GM23338 (cell line): ENCODE data around the gene LRRC18. TPM values are rescaled to one million over a fixed set of nuclear protein-coding genes. Genes with fewer than 3 reads are reported as not detected.

Experiments
- ATAC-seq: fragments of 200-7000 bp; cut with Tn5 transposase; 3 replicates; pipeline ENCODE4 v1.9.1; 2020
- DNase-seq: peaks from one replicate; pipeline ENCODE4 v3.0.0-alpha.2; 2015; ENCODE audit warnings: low spot score
- H2AFZ ChIP-seq: fragments of 200-600 bp; sonication (generic); 2 replicates; pipeline ENCODE4 v1.8.0; 2016; ENCODE audit warnings: antibody characterized with exemption, mild to moderate bottlenecking, moderate library complexity
- H3F3A ChIP-seq: fragments of 200-600 bp; sonication (generic); replicated peaks from 2 replicates; pipeline ENCODE4 v1.8.0; 2017; ENCODE audit warnings: antibody characterized with exemption, mixed run types, low read depth
- H3K27ac ChIP-seq: fragments of 200-600 bp; sonication (generic); 2 replicates; pipeline ENCODE4 v1.6.1; 2016; ENCODE audit warnings: low read depth
- H3K27me3 ChIP-seq: fragments of 200-600 bp; sonication (generic); 2 replicates; pipeline ENCODE4 v1.8.0; 2016; ENCODE audit warnings: mild to moderate bottlenecking, mixed run types, moderate library complexity; ENCODE audit not compliant: insufficient read depth
- H3K36me3 ChIP-seq: fragments of 200-600 bp; sonication (generic); 2 replicates; pipeline ENCODE4 v1.8.0; 2016; ENCODE audit warnings: mild to moderate bottlenecking; ENCODE audit not compliant: insufficient read depth
- H3K4me1 ChIP-seq: fragments of 200-600 bp; sonication (generic); 2 replicates; pipeline ENCODE4 v1.8.0; 2016; ENCODE audit warnings: mild to moderate bottlenecking, moderate library complexity; ENCODE audit not compliant: insufficient read depth
- H3K4me2 ChIP-seq: fragments of 200-600 bp; sonication (generic); 2 replicates; pipeline ENCODE4 v1.7.1; 2017; ENCODE audit warnings: mixed run types
- H3K4me3 ChIP-seq: fragments of 200-600 bp; sonication (generic); 2 replicates; pipeline ENCODE4 v1.6.1; 2016; ENCODE audit warnings: mixed run types
- H3K79me2 ChIP-seq: fragments of 200-600 bp; sonication (generic); replicated peaks from 2 replicates; pipeline ENCODE4 v1.8.0; 2017; ENCODE audit warnings: mild to moderate bottlenecking; ENCODE audit not compliant: insufficient read depth
- H3K9me2 ChIP-seq: fragments of 200-600 bp; sonication (generic); 2 replicates; pipeline ENCODE4 v1.8.0; 2017; ENCODE audit not compliant: insufficient read depth
- H4K20me1 ChIP-seq: fragments of 200-600 bp; sonication (generic); replicated peaks from 2 replicates; pipeline ENCODE4 v1.8.0; 2017; ENCODE audit warnings: mild to moderate bottlenecking; ENCODE audit not compliant: insufficient read depth
- H3K27ac Mint-ChIP-seq: 2 replicates; pipeline ENCODE4 v1.8.0; 2020; ENCODE audit warnings: inconsistent platforms, mild to moderate bottlenecking, moderate library complexity, mixed read lengths
- H3K27me3 Mint-ChIP-seq: 3 replicates; pipeline ENCODE4 v1.8.0; 2022; ENCODE audit warnings: low read depth, mild to moderate bottlenecking, moderate library complexity, mixed read lengths, inconsistent platforms; ENCODE audit not compliant: insufficient read depth, poor library complexity
- H3K36me3 Mint-ChIP-seq: 3 replicates; pipeline ENCODE4 v1.8.0; 2021; ENCODE audit warnings: low read depth, mild to moderate bottlenecking, inconsistent platforms, moderate library complexity, mixed read lengths
- H3K4me1 Mint-ChIP-seq: 3 replicates; pipeline ENCODE4 v1.8.0; 2020; ENCODE audit warnings: mild to moderate bottlenecking, inconsistent platforms, mixed read lengths
- H3K4me3 Mint-ChIP-seq: 3 replicates; pipeline ENCODE4 v1.8.0; 2021; ENCODE audit warnings: moderate library complexity, mild to moderate bottlenecking, inconsistent platforms, mixed read lengths
- H3K9me3 Mint-ChIP-seq: 3 replicates; pipeline ENCODE4 v1.8.0; 2020; ENCODE audit warnings: moderate library complexity, mild to moderate bottlenecking, inconsistent platforms, mixed read lengths
- CREB1 ChIP-seq: fragments of 250-450 bp; sonication (Bioruptor Pico); IDR thresholded peaks from 2 replicates; pipeline ENCODE4 v1.5.0; 2020; ENCODE audit warnings: low read depth, mild to moderate bottlenecking, moderate library complexity
- ETS1 ChIP-seq: IDR thresholded peaks from 2 replicates; pipeline ENCODE4 v1.6.1; 2016; ENCODE audit warnings: antibody characterized with exemption
- EZH2 ChIP-seq: fragments of 200-600 bp; sonication (generic); IDR thresholded peaks from one replicate; pipeline ENCODE4 v1.8.0; 2017; ENCODE audit warnings: antibody characterized with exemption, mild to moderate bottlenecking, low read depth; ENCODE audit not compliant: unreplicated experiment
- EZH2phosphoT487 ChIP-seq: fragments of 200-600 bp; sonication (generic); IDR thresholded peaks from one replicate; pipeline ENCODE4 v1.8.1; 2018; ENCODE audit warnings: antibody characterized with exemption; ENCODE audit not compliant: unreplicated experiment
- JUNB ChIP-seq: IDR thresholded peaks from one replicate; pipeline ENCODE4 v1.6.1; 2016; ENCODE audit warnings: antibody characterized with exemption; ENCODE audit not compliant: unreplicated experiment
- NANOG ChIP-seq: IDR thresholded peaks from 2 replicates; pipeline ENCODE4 v1.6.1; 2016; ENCODE audit warnings: antibody characterized with exemption, borderline replicate concordance
- POLR2AphosphoS5 ChIP-seq: IDR thresholded peaks from 2 replicates; pipeline ENCODE4 v1.6.1; 2016; ENCODE audit warnings: antibody characterized with exemption, low read depth
- REST ChIP-seq: IDR thresholded peaks from one replicate; pipeline ENCODE4 v1.6.1; 2018; ENCODE audit warnings: antibody characterized with exemption; ENCODE audit not compliant: unreplicated experiment
- STAT1 ChIP-seq: IDR thresholded peaks from one replicate; pipeline ENCODE4 v1.6.1; 2016; ENCODE audit warnings: antibody characterized with exemption; ENCODE audit not compliant: unreplicated experiment
- ZNF114 ChIP-seq: fragments of 250-450 bp; sonication (Bioruptor Pico); IDR thresholded peaks from 2 replicates; pipeline ENCODE4 v1.5.0; 2020; ENCODE audit warnings: mild to moderate bottlenecking, moderate library complexity
- ZNF331 ChIP-seq: fragments of 250-450 bp; sonication (Bioruptor Pico); IDR thresholded peaks from 2 replicates; pipeline ENCODE4 v1.5.0; 2020; ENCODE audit warnings: low read depth, mild to moderate bottlenecking, moderate library complexity
- polyA plus RNA-seq: library from polyadenylated mRNA; unstranded; fragments of >200 nt; fragmentation: Nextera tagmentation; extraction: Ambion mirVana; gene quantifications from 2 replicates; pipeline ENCODE4 v1.2.1, GENCODE V29; 2016
- total RNA-seq: library from RNA; depleted of rRNA; stranded (reverse); fragments of >200 nt; shearing (Covaris generic); gene quantifications from 2 replicates; pipeline ENCODE4 v1.2.3, GENCODE V29; 2014
- TF ChIP-seq, protein P1 (sequence below): fragments of 250-450 bp; sonication (Bioruptor Pico); IDR thresholded peaks from 2 replicates; pipeline ENCODE4 v1.5.0; 2020; ENCODE audit warnings: mild to moderate bottlenecking, moderate library complexity
- TF ChIP-seq, protein P2 (sequence below), 2 experiments: fragments of 200-600 bp in 1 of 2; sonication (generic) in 1 of 2; conservative IDR thresholded peaks; 2 replicates each; pipeline versions ENCODE4 v1.5.1 to v1.6.1; 2016 to 2017; ENCODE audit warnings: antibody characterized with exemption in 2 of 2, low read depth in 2 of 2, mild to moderate bottlenecking in 2 of 2, moderate library complexity in 1 of 2

Gene LRRC18
- total and polyA plus RNA-seq, 2 experiments from 2014 or later, result not detected

DNA sequence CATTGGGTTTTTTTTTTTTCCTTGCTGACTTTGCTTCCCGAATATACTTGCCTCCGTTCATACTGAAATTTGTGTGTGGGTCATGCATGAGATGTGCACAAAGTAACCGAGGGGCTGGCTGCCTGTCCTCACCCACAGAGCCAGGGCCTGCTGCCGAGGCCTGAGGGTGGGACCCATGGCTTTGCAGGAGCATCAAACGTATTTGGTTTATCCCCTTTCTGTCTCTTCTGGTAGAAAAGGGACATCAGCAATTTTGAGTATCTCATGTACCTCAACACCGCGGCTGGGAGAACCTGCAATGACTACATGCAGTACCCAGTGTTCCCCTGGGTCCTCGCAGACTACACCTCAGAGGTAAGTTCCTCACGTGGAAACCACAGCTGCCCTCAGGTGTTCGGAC is 3.5 kb upstream of the LRRC18 start:
- Mint-ChIP-seq H3K27me3 (peaks cover 5% of the 10 kb centered on the region), H3K4me1 (peaks cover 12% of the 10 kb centered on the region; the same call in 2 of the 3 replicates), H3K9me3 (no peaks in the 10 kb centered on the region; the same call in 2 of the 3 replicates), H3K27ac (no peak overlapping the region), H3K36me3 (no peaks in the 10 kb centered on the region), H3K4me3 (no peak overlapping the region)
- no peaks in the 10 kb centered on the region for H3K4me1 ChIP-seq
- no peaks in the 10 kb centered on the region for H3K36me3 ChIP-seq
- no peaks in the 10 kb centered on the region for H3K9me2 ChIP-seq
- no peak overlapping the region for H3K4me3 ChIP-seq
- TF ChIP-seq ZNF114 (CRISPR knock-in tag) (no peak), ZNF331 (CRISPR knock-in tag) (no peak), ETS1 (no peak), NANOG (no peak), POLR2AphosphoS5 (no peak), REST (no peak), EZH2phosphoT487 (no peak), STAT1 (no peak), CREB1 (CRISPR knock-in tag) (no peak), EZH2 (no peak), JUNB (no peak)
- TF ChIP-seq, protein P1, sequence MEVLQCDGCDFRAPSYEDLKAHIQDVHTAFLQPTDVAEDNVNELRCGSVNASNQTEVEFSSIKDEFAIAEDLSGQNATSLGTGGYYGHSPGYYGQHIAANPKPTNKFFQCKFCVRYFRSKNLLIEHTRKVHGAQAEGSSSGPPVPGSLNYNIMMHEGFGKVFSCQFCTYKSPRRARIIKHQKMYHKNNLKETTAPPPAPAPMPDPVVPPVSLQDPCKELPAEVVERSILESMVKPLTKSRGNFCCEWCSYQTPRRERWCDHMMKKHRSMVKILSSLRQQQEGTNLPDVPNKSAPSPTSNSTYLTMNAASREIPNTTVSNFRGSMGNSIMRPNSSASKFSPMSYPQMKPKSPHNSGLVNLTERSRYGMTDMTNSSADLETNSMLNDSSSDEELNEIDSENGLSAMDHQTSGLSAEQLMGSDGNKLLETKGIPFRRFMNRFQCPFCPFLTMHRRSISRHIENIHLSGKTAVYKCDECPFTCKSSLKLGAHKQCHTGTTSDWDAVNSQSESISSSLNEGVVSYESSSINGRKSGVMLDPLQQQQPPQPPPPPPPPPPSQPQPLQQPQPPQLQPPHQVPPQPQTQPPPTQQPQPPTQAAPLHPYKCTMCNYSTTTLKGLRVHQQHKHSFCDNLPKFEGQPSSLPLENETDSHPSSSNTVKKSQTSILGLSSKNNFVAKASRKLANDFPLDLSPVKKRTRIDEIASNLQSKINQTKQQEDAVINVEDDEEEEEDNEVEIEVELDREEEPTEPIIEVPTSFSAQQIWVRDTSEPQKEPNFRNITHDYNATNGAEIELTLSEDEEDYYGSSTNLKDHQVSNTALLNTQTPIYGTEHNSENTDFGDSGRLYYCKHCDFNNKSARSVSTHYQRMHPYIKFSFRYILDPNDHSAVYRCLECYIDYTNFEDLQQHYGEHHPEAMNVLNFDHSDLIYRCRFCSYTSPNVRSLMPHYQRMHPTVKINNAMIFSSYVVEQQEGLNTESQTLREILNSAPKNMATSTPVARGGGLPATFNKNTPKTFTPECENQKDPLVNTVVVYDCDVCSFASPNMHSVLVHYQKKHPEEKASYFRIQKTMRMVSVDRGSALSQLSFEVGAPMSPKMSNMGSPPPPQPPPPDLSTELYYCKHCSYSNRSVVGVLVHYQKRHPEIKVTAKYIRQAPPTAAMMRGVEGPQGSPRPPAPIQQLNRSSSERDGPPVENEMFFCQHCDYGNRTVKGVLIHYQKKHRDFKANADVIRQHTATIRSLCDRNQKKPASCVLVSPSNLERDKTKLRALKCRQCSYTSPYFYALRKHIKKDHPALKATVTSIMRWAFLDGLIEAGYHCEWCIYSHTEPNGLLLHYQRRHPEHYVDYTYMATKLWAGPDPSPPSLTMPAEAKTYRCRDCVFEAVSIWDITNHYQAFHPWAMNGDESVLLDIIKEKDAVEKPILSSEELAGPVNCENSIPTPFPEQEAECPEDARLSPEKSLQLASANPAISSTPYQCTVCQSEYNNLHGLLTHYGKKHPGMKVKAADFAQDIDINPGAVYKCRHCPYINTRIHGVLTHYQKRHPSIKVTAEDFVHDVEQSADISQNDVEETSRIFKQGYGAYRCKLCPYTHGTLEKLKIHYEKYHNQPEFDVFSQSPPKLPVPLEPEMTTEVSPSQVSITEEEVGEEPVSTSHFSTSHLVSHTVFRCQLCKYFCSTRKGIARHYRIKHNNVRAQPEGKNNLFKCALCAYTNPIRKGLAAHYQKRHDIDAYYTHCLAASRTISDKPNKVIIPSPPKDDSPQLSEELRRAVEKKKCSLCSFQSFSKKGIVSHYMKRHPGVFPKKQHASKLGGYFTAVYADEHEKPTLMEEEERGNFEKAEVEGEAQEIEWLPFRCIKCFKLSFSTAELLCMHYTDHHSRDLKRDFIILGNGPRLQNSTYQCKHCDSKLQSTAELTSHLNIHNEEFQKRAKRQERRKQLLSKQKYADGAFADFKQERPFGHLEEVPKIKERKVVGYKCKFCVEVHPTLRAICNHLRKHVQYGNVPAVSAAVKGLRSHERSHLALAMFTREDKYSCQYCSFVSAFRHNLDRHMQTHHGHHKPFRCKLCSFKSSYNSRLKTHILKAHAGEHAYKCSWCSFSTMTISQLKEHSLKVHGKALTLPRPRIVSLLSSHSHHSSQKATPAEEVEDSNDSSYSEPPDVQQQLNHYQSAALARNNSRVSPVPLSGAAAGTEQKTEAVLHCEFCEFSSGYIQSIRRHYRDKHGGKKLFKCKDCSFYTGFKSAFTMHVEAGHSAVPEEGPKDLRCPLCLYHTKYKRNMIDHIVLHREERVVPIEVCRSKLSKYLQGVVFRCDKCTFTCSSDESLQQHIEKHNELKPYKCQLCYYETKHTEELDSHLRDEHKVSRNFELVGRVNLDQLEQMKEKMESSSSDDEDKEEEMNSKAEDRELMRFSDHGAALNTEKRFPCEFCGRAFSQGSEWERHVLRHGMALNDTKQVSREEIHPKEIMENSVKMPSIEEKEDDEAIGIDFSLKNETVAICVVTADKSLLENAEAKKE (CRISPR knock-in tag), result no peak
- TF ChIP-seq, protein P2, sequence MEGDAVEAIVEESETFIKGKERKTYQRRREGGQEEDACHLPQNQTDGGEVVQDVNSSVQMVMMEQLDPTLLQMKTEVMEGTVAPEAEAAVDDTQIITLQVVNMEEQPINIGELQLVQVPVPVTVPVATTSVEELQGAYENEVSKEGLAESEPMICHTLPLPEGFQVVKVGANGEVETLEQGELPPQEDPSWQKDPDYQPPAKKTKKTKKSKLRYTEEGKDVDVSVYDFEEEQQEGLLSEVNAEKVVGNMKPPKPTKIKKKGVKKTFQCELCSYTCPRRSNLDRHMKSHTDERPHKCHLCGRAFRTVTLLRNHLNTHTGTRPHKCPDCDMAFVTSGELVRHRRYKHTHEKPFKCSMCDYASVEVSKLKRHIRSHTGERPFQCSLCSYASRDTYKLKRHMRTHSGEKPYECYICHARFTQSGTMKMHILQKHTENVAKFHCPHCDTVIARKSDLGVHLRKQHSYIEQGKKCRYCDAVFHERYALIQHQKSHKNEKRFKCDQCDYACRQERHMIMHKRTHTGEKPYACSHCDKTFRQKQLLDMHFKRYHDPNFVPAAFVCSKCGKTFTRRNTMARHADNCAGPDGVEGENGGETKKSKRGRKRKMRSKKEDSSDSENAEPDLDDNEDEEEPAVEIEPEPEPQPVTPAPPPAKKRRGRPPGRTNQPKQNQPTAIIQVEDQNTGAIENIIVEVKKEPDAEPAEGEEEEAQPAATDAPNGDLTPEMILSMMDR (conservative IDR thresholded peaks at IDR 0.05; ENCODE audit: low read depth in 2 of 2), result no peak
- no peak overlapping the region for H3K27ac ChIP-seq
- H3K79me2 ChIP-seq, result no peaks in the 10 kb centered on the region
- DNase-seq, result no peak
- H2AFZ ChIP-seq, result no peak overlapping the region
- H3K4me2 ChIP-seq, result no peak overlapping the region
- no peaks in the 10 kb centered on the region for H4K20me1 ChIP-seq
- no peaks in the 10 kb centered on the region for H3K27me3 ChIP-seq
- no peak for ATAC-seq
- H3F3A ChIP-seq, result no peaks in the 10 kb centered on the region
